GM19452 (cell line): Measurements from ENCODE around the gene TXNDC2.
"Not testable (repeated sequence)": the region's sequence is repeated elsewhere in the genome, so short reads cannot be mapped to it uniquely, and the experiment has no call there.

Experiments
- ATAC-seq: cut with Tn5 transposase; IDR thresholded peaks from one replicate; pipeline ENCODE4 v1.9.1; 2021; ENCODE audit not compliant: unreplicated experiment

TXNDC2 gene

GRCh38 chr18:9911226-9911625 lies 25.5 kb downstream of the TXNDC2 start:
- ATAC-seq = no peak

- ATAC-seq = not testable (repeated sequence)
Observed at GRCh38 chr18:9912285-9912684, 26.5 kb downstream of the TXNDC2 start.

- ATAC-seq = no peak
Observed at GRCh38 chr18:9913151-9913525, 27.4 kb downstream of the TXNDC2 start.

GRCh38 chr18:9913526-9914333 lies 28.0 kb downstream of the TXNDC2 start, which contains the start of gene VAPA:
VAPA (plus strand) TSS chr18:9914016; CDS start chr18:9914257, 241 bp downstream.
- ATAC-seq = peak; percentile 81

- no peak for ATAC-seq
Observed at GRCh38 chr18:9914334-9914583, 28.5 kb downstream of the TXNDC2 start.

GRCh38 chr18:9914584-9915290 lies 29.0 kb downstream of the TXNDC2 start:
- ATAC-seq = peak; percentile 33

- no peak for ATAC-seq
Observed at GRCh38 chr18:9915291-9916076, 29.7 kb downstream of the TXNDC2 start.

- ATAC-seq = no peak
Observed at GRCh38 chr18:9916077-9916639, 30.4 kb downstream of the TXNDC2 start.

GRCh38 chr18:9916808-9917207 lies 31.0 kb downstream of the TXNDC2 start:
- no peak for ATAC-seq

- no peak for ATAC-seq
Observed at GRCh38 chr18:9918016-9918680, 32.4 kb downstream of the TXNDC2 start.

- ATAC-seq = no peak
Observed at GRCh38 chr18:9919564-9920232, 33.9 kb downstream of the TXNDC2 start.

GRCh38 chr18:9922592-9923311 lies 37.0 kb downstream of the TXNDC2 start:
- ATAC-seq = no peak

GRCh38 chr18:9924371-9924943 lies 38.7 kb downstream of the TXNDC2 start:
- ATAC-seq = no peak

- no peak for ATAC-seq
Observed at GRCh38 chr18:9925369-9925768, 39.6 kb downstream of the TXNDC2 start.

GRCh38 chr18:9925795-9926194 lies 40.0 kb downstream of the TXNDC2 start:
- ATAC-seq = no peak

- no peak for ATAC-seq
Observed at GRCh38 chr18:9926223-9926894, 40.6 kb downstream of the TXNDC2 start.

GRCh38 chr18:9926977-9927376 lies 41.2 kb downstream of the TXNDC2 start:
- no peak for ATAC-seq

- no peak for ATAC-seq
Observed at GRCh38 chr18:9927392-9928063, 41.8 kb downstream of the TXNDC2 start.
